PC-3 (cell line): Measurements from ENCODE around the gene STX17.

Experiments used
- EZH2 ChIP-seq: fragments of 300-600 bp; sonication (generic); IDR thresholded peaks from one replicate; pipeline ENCODE4 v1.6.1; 2017; ENCODE audit warnings: antibody characterized with exemption, mild to moderate bottlenecking, low read length; ENCODE audit not compliant: unreplicated experiment
- TF ChIP-seq, protein P1 (sequence below): fragments of 300-600 bp; sonication (generic); conservative IDR thresholded peaks from 2 replicates; pipeline ENCODE4 v1.5.1; 2017; ENCODE audit warnings: antibody characterized with exemption, low read depth, mild to moderate bottlenecking, low read length

DNA sequence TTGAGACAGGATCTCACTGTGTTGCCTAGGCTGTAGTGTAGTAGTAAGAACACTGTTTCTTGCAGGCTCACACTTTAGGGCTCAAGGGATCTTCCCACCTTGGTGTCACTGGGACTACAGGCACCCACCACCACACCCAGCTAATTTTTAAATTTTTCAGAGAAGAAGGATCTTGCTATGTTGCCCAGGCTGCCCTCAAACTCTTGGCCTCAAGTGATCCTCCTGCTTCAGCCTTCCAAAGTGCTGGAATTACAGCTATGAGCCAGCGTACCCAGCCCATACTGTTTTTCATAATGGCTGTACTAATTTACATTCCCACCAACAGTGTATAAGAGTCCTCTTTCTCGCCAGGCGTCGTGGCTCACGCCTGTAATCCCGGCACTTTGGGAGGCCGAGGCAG, 5.1 kb downstream of the STX17 start:
- TF ChIP-seq EZH2, result no peak
- TF ChIP-seq, protein P1, sequence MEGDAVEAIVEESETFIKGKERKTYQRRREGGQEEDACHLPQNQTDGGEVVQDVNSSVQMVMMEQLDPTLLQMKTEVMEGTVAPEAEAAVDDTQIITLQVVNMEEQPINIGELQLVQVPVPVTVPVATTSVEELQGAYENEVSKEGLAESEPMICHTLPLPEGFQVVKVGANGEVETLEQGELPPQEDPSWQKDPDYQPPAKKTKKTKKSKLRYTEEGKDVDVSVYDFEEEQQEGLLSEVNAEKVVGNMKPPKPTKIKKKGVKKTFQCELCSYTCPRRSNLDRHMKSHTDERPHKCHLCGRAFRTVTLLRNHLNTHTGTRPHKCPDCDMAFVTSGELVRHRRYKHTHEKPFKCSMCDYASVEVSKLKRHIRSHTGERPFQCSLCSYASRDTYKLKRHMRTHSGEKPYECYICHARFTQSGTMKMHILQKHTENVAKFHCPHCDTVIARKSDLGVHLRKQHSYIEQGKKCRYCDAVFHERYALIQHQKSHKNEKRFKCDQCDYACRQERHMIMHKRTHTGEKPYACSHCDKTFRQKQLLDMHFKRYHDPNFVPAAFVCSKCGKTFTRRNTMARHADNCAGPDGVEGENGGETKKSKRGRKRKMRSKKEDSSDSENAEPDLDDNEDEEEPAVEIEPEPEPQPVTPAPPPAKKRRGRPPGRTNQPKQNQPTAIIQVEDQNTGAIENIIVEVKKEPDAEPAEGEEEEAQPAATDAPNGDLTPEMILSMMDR, result no peak
